ENCODE results near the gene TSC22D1.
"Not testable (repeated sequence)": the region's sequence is repeated elsewhere in the genome, so short reads cannot be mapped to it uniquely, and the experiment has no call there.

Gene TSC22D1

DNA sequence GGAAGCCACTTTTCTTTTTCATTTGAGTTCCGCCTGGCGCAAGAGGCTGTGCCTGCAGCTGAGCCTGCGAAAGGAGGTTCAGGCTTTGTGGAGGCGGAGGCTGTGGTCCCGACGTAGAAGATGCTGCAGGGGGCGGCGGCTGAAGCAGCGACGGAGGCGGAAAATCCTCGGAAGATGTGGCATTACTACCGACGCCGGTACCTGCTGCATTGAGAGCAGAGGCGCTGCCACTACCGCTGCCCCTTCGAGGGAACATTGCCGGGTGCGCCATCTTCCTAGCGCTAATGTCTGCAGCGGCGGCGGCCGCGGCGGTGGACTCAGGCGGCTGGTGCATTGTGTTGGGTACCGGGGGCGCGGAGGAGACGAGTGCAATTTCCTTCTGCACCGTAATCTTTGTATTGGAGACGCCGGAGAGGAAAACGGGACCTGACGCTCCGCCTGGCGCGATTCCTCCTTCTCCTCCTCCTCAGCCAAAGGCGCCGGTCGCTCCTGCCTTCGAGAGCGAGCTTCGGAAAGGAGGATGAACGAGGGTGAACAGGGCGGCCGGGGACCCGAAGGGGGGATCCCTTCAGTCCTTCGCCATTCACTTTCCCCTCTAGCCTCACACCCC lies at the start of gene TSC22D1:
Gene TSC22D1 (minus strand): TSS at position 590 of the 610 bp plus-strand sequence. CDS start 256 bp downstream, at position 334.
- DNase-seq (ENCODE audit: low read depth in 2 of 2): no peak

DNA sequence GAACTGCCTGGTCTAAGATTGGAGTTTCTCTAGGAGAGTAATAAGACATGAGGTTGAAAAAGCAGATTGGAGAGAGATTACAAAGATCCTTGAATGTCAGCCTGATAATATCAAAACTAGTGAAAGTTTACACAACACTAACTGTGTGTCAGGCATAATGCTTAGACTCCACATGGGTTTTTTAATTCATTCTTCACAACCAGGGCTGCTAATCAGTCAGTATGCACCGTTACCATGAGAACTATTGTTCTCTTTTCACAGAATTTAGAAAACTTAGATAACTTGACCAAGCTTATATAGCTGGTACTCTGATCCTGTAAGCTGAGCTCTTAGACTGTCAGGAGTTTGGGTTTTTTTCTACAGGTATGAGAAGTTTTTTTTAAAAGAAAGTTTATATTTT lies 46.6 kb upstream of the TSC22D1 start:
- no peak for DNase-seq (ENCODE audit: low read depth in 2 of 2)

DNA sequence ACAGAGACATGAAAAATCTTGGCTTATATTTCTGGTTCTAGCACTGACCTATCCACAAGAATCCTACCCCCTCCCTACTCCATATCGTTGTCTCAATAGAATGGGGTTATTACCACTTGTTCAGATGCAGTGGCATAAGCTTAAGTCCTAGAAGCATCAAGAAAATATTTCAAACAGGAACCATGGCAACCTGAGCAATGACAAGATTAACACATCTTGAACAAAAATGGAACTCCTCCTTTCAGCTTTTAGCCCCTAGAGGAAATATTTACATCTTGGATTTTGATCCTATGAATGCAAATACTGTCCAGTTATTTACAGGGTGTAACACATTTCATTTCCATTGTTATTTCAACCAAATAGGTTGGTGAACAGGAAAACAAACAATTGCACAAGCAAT lies 46.1 kb upstream of the TSC22D1 start:
- DNase-seq (ENCODE audit: low read depth in 2 of 2): no peak

DNA sequence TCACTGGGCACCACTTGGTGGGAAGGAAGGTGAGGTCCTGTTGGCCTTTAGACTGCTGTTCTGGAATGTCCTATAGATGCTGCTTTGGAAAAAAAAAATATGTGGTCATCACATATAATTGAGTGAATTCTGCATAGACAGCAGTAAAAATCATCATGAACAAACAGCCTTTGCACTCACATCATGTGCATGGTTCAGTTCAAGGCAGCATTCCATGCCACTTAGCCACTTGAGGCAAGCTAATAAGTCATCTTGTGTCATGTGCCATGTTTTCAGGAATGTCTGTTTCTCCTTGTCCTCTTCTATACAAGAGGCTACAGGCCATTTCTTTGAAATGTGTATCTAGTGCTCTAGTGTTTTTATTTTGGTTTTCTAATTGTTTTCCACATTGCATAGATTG lies 43.9 kb upstream of the TSC22D1 start:
- DNase-seq (ENCODE audit: low read depth in 2 of 2): no peak

DNA sequence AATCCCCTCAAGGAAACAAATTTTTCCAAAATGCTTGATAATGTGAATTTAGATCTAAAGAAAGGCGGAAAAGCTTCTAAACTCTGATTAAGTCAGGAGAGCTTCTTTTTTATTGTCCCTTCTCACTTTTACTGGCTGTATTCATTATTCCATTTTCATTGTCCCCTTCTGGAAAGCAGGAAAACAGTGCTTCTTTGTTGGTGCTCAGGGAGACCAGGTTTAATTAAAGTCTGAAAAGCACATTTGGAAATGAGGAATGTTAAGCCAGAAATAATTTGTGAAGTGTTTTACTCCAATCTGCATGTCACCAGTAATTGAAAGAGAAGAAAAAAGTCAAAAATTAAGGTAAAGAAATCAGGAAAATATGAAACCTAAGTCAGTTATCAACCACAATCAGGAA lies 43.5 kb upstream of the TSC22D1 start:
- DNase-seq (ENCODE audit: low read depth in 2 of 2): no peak

DNA sequence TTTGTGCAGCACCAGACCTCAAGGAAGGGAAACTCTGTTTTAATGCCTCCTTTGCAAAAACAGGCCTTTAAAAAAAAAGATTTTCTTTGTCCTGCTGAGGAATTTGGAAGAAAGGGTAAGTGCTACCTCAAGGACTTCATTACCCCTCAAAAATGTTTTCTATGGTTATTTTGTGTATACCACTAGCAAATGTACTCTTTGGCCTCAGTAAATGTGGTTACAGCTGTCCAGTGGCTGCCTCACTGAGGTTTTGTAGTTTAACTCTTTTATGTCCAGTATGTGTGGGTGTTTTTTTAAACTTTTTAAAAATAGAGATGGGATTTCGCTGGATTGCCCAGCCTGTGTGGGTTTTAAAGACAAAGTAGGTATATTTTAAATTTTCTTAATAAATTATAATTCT lies 42.2 kb upstream of the TSC22D1 start:
- no peak for DNase-seq (ENCODE audit: low read depth in 2 of 2)

DNA sequence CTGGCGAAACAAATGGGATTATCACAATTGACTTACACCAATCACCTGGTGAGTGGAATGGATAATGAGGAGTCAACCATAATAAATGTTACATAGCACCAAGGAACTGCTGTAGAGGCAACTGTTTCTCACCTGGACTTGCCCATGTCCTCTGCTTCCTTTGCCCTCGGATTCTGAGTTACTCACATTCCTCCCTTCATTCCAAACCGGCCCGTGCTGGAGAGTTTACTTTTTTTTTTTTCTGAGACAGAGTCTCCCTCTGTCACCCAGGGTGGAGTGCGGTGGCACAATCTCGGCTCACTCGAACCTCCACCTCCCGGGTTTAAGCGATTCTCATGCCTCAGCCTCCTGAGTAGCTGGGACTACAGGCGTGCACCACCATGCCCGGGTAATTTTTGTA lies 41.5 kb upstream of the TSC22D1 start:
- no peak for DNase-seq (ENCODE audit: low read depth in 2 of 2)

DNA sequence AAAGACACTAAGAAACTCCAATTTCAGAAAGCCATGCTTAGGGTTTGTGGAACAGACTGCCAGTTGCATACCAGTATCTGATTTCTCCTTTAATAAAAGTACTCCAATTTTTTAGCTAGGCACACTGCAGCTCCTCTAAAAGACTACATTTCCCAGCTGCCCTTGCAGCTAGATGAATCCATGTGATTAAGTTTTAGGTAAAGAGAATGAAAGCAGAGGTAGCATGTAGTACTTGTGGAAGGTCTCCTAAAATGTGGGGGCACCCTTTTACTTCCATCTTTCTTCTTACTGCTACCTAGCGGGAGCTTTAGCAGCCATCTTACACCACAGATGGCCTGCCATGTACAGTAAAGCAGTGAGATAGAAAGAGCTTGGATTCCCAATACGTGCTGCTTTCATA lies 33.0 kb upstream of the TSC22D1 start:
- no peak for DNase-seq (ENCODE audit: low read depth in 2 of 2)

DNA sequence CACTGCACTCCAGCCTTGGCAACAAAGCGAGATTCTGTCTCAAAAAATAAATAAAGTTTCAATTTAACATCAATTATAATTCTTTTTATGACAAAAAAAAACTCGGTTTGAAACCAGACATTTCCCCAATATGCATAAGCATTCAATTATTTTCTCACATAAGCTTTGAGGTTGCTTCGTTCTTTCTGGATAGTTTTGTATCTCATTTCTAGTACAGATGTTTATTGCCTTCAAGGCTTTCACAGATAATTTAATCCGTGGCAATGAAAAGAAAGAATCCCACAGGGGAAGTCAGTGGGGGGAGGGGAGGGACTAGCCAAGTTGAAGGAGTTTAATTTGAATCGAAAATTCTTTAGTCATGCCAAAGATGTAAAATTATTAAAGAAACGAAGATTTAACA lies 29.6 kb upstream of the TSC22D1 start:
- DNase-seq (ENCODE audit: low read depth in 2 of 2): no peak

DNA sequence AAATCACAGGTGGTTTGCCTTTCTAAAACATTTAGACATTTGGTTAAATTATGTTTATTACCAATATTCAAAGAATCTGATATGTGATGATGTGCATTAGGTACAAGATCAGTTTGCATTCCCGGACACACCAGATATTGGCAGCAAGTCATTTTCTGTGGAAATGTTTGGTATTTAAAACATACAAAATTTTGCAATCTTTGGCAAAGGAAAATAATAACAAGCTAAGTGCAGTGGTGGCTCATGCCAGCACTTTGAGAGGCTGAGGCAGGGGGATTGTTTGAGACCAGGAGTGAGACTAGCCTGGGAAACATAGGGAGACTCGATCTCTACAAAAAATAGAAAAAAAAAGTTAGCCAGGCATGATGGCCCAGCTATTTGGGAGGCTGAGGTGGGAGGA lies 29.1 kb upstream of the TSC22D1 start:
- DNase-seq (ENCODE audit: low read depth in 2 of 2): no peak

DNA sequence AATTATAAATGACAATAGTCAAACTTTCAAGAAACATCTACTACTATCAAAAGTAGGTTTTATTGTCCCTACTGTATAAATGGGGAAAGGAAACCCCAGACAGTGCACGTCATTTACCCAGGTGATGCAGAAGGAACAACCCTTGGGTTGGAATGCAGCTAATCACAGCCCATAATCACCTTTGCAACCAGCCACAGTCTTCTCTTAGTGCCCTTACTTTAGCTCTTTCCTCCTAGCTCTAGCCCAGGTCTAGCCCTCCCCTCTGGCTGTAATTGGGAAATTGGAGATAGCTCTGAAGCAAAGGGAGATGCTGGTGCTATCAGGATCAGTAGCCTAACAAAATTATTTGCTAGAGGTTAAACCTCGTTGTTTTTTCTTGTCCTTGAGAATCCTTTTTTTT lies 25.5 kb upstream of the TSC22D1 start:
- no peak for DNase-seq (ENCODE audit: low read depth in 2 of 2)

DNA sequence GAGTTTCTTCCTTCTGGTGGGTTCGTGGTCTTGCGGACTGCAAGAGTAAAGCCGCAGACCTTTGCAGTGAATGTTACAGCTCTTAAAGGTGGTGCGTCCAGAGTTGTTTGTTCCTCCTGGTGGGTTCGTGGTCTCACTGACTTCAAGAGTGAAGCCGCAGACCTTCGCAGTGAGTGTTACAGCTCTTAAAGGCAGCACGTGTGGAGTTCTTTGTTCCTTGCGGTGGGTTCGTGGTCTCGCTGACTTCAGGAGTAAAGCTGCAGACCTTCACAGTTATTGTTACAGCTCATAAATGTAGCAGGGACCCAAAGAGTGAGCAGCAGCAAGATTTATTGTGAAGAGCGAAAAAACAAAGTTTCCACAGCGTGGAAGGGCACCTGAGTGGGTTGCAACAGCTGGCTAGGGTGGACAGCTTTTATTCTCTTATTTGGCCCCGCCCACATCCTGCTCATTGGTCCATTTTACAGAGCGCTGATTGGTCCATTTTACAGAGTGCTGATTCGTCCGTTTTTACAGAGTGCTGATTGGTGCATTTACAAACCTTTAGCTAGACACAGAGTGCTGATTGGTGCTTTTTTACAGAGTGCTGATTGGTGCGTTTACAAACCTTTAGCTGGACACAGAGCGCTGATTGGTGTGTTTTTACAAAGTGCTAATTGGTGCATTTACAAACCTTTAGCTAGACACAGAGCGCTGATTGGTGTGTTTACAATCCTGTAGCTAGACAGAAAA lies 17.9 kb upstream of the TSC22D1 start:
- DNase-seq (ENCODE audit: low read depth in 2 of 2): not testable (repeated sequence)

DNA sequence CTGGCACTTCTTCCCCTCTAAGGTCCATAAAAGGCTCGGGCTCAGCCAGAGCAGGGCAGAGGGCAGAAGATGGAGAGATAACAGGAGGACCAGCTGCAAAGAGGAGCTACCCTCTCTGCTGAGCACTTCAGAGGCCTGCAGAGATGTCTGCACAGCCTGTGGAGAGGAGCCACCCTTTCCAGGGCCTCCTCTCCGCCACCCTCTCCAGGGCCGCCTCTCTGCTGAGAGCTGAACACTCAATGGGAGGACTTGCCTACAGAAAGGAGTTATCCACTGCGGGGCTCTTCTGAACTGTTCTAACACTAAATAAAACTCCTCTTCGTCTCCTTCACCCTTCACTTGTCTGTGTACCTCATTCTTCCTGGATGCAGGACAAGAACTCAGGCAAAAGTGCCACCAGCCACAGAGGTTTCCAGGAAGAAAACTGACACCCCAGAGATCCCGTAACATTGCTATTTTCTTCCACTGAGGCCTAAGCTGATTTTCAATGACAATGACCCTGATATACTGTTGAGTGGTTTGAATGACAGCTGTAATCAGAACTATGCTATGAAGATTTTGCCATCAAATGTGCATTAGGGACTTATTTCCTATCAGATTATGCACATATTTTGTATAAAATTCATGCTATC lies 16.2 kb upstream of the TSC22D1 start:
- no peak for DNase-seq (ENCODE audit: low read depth in 2 of 2)

DNA sequence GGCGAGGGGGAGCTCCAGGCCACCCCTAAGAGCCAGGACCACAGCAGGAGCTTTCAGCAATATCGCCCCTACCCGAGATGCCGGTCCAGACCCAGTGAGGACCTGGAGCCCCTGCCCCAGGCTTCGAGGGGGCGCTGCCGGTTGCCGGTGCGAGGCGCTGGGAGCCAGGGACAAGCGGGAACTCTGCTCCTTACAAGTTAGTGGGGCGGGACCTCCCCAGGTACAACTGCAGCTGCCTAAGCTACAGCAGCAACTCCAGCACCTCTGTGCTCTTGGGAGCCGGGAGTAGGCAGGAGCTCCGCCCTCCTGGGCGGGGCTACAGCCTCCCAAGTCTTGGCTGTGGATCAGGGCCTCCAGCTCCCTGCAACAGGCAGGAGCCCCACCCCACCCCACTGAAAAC lies 15.2 kb upstream of the TSC22D1 start:
- DNase-seq (ENCODE audit: low read depth in 2 of 2): no peak

DNA sequence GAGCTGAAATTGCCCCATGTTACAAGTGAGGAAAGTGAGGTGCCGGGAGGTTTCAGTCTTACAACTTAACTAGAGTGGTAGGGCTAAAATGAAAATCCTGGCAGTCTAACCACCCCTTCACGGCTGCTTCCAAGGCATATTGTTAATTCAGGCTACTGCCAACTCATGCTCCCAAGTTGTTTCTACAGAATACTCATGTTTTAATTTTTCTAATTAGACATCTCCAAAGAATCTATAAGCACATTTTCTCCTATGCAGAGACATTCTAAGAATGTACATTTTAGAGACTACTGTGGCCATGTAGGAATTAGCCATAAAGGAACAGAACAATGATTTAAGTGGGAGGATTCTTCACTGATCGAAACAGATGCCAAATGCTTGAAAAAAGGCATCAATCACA lies 7.0 kb upstream of the TSC22D1 start:
- peak; percentile 60 to 66 for DNase-seq (ENCODE audit: low read depth in 2 of 2)

DNA sequence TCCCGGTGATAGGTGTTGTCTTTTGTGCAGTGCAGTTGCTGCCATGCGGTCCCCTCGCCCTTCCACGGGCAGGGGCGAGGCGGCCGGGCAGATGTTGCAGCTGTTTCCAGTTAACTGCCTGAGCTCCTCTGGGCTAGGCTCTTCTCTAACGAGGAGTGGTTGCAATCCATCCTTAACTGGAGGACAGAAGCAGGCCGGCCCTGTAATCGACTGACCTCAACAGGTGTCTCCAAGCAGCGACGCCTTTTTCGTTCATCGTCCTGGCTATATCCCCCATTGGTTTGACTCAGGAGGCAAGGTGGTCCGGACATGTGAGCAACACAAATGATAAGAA lies 1.9 kb upstream of the TSC22D1 start:
- no peak for DNase-seq (ENCODE audit: low read depth in 2 of 2)

DNA sequence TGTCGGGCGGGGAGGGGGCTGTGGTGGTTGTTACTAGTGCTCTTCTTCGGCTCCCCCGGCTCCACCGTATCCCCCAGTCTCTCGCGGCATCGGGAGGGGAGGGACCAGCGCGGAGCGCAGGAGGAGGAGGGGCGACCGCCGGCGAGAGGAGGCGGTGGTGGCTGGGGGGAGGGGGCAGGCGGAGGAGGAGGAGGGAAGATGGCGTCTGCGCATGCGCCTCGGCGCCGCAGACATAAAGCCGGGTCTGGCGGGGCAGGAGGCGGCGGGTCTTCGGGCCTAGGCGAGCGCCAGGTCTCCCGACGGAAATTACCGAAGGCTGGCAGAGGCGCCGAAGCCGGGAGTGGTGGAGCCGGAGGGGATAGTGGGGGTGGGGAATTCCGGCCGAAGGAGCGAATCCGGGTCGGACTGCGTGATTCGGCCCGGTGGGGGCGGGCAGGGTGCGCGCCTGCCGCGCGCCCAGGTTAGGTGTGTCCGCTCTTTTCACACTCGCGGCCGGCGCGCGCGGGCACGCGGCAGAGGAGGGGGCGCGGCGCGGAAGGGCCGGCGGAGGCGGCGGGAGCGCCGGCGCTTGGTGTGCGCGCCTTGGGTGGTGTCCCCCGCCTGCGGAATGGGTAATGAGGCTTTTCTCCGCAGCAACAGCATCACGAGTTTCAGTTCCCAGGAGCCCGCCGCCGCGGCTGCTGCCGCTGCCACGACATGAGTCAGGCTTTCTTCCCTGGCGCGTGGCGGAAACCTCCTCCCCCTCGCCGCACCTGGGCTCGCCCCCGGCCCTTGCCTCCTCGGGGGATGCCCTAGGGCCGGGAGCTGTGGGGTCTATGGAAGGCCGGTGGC lies 1.3 kb upstream of the TSC22D1 start:
- peak; percentile 92 for DNase-seq (ENCODE audit: low read depth in 2 of 2)

DNA sequence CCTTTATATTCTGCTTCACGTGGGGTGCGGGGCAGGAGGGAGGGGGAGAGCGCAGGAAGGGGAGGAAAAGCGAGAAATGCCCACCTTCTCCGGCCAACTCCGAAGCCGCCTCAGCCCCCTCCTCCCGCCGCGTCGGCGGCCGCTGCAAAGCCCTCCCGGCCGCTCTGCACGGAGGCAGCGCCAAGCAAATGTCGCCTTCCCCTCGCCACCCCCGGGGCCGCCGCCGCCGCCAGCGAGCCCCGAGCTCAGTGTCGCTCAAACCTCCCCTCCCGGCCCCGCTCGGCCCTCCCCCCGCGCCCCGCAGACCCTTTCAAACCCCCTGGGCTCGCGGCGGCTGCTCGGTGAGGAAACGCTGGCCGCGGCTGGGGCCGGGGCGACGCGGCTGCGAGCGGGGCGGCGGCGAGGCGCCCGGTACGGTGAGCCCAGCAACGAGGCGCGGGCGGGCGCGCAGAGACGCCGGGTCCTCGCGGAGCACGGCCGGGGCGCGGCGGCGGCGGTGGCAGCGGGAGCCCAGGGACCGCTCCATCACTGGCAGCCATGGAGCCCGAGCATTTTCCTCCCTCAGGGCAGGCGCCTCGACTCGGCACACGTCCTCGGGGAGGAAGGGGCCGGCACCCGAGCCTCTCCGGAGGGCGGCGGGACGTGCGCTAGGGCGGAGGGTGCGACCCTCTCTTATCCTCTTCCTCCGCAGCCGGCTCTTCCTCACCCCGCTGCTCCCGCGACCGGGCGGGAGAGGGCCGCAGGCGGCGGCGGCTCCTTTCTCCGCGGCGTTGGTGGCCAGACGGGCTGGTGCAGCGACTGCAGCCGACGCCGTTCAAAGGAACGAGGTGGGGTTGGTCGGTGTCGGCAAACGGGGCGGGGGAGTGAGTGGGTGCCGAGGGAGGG lies 463 bp upstream of the TSC22D1 start:
- DNase-seq (ENCODE audit: low read depth in 2 of 2): no peak

DNA sequence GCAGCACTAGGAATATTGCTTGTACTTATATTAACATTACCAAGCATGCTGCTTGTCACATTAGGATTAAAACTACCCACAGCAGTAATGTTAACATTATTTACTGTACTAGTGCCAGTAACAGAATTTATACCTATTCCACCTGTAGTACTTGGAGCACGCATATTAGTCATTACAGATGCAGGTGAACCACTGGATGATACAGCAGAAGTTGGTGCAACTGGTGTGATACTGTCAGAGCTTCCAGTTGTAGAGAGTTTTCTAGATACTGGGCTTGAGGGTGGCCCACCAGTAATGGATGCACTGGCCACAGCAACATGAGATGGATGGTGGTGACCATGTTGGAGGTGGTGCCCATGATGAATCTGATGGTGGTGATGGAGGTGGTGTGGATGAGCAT lies 1.1 kb downstream of the TSC22D1 start:
- no peak for DNase-seq (ENCODE audit: low read depth in 2 of 2)

DNA sequence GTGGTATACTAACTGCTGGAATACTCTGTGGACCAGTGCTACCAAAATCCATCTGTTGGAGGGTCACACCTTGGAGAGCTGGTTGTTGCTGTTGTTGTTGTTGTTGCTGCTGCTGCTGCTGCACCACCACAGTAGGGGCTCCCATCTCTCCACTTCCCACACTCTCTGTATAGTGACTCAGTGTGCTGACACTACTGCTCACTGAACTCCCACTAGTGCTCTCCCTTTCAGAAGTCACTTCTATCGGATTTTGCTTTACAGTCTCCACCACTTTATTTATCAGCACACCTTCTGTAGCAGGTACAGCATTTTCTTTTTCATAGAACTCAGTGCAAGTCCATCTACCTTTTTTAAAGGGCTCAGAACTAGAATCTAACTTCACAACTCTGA lies 1.7 kb downstream of the TSC22D1 start:
- no peak for DNase-seq (ENCODE audit: low read depth in 2 of 2)

DNA sequence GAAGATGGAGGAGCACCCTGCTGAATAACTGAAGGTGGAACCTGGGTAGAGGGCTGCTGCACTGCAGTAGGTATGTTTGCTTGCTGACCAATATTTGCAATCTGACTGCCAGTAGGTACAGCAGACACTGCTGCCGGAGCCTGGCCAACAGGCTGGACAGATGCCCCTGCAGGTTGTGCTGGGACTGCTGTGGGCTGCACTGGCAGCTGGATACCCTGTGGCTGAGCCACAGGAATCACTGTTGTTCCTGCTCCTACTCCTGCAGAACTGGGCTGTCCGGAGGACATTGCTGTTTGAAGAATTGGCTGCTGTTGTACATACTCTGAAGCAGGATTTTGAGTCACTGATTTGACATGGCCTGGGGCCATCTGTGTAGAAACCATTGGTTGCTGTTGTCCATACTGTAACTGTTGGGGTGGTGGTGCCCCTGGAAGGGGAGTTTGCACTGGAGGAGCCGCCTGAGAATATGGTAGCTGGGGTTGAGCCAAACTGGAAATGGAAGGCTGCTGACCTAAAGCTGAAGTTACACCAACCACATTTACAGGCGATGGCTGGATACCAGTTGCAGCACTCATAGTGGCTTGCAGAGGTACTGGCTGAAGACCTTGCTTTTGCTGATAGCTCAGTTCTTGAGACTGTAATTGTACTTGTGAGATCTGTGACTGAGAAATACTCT lies 2.2 kb downstream of the TSC22D1 start:
- peak in 1 of 2 experiments; percentile 20 for DNase-seq (ENCODE audit: low read depth in 2 of 2)
